H1 (cell line): ENCODE measurements around the gene CD34. TPM values are rescaled to one million over a fixed set of nuclear protein-coding genes. Genes with fewer than 3 reads are reported as not detected.

Experiments used
- CHD7 ChIP-seq: fragments of 300-600 bp; sonication (generic); IDR thresholded peaks from 2 replicates; pipeline ENCODE4 v1.7.1; 2012; ENCODE audit warnings: low read length, moderate library complexity, mild to moderate bottlenecking, inconsistent platforms; ENCODE audit not compliant: insufficient replicate concordance
- RXRA ChIP-seq: IDR thresholded peaks from 2 replicates; pipeline ENCODE4 v1.6.1; 2011; ENCODE audit warnings: low read depth, mild to moderate bottlenecking, low read length, moderate library complexity; ENCODE audit not compliant: insufficient read depth
- SP2 ChIP-seq: IDR thresholded peaks from 2 replicates; pipeline ENCODE4 v1.6.1; 2012; ENCODE audit warnings: mild to moderate bottlenecking, low read length, inconsistent platforms
- YY1 ChIP-seq: IDR thresholded peaks from 2 replicates; pipeline ENCODE4 v1.6.1; 2011; ENCODE audit warnings: low read depth, mild to moderate bottlenecking, low read length
- polyA plus RNA-seq, 7 experiments: library from polyadenylated mRNA; depleted of rRNA in 3 of 7; stranded (reverse) in 5 of 7; unstranded in 2 of 7; fragments of >200 nt in 5 of 7; fragments of 200-250 nt in 2 of 7; gene quantifications; 1 replicate in 5 of 7; 2 replicates in 1 of 7; 4 replicates in 1 of 7; pipeline versions ENCODE4 v1.2.1 to v1.2.3, GENCODE V29; 2011 to 2013; ENCODE audit warnings: missing spikeins in 2 of 7, mixed read lengths in 2 of 7
- total RNA-seq: library from RNA; stranded (reverse); fragmentation: NEBNext Ultra II Directional; extraction: Animal tissue kit (Norgen Biotek cat#: 25700); gene quantifications from 2 replicates; pipeline ENCODE4 v1.2.1, GENCODE V29; 2021

The CD34 gene
- total and polyA plus RNA-seq, 2 of the 8 experiments (the other 6 are each of a cell fraction or from before 2014, with no cell fraction given), result 0.39 to 0.54 TPM

- no peak for TF ChIP-seq YY1
- TF ChIP-seq RXRA, result no peak
- TF ChIP-seq CHD7, result no peak
- TF ChIP-seq SP2, result no peak
Measured at GRCh38 chr1:207949571-207950195, 38.8 kb upstream of the CD34 start (continued).
